GM12878 (cell line): ENCODE results near the gene SCGN.

Experiments
- POLR2A ChIP-seq: IDR thresholded peaks from 2 replicates; pipeline ENCODE4 v1.6.1; 2011; ENCODE audit warnings: low read depth, mild to moderate bottlenecking, low read length
- TF ChIP-seq, protein P1 (sequence below): fragments of 450-650 bp; IDR thresholded peaks from 2 replicates; pipeline ENCODE4 v1.6.1; 2017; ENCODE audit warnings: mild to moderate bottlenecking
- TF ChIP-seq, protein P2 (sequence below): IDR thresholded peaks from 2 replicates; pipeline ENCODE4 v1.6.1; 2011; ENCODE audit warnings: low read depth, mild to moderate bottlenecking, low read length, moderate library complexity, borderline replicate concordance; ENCODE audit errors: extremely low read depth
- TF ChIP-seq, protein P3 (sequence below), 3 experiments: IDR thresholded peaks in 2 of 3; conservative IDR thresholded peaks in 1 of 3; 2 replicates each; pipeline ENCODE4 v1.5.1; 2011; ENCODE audit warnings: low read depth in 3 of 3, low read length in 3 of 3, mild to moderate bottlenecking in 3 of 3, control low read depth in 2 of 3, moderate library complexity in 2 of 3, inconsistent platforms in 1 of 3, mixed read lengths in 1 of 3; ENCODE audit not compliant: control insufficient read depth in 2 of 3, insufficient read depth in 1 of 3; ENCODE audit errors: extremely low read depth in 1 of 3

DNA sequence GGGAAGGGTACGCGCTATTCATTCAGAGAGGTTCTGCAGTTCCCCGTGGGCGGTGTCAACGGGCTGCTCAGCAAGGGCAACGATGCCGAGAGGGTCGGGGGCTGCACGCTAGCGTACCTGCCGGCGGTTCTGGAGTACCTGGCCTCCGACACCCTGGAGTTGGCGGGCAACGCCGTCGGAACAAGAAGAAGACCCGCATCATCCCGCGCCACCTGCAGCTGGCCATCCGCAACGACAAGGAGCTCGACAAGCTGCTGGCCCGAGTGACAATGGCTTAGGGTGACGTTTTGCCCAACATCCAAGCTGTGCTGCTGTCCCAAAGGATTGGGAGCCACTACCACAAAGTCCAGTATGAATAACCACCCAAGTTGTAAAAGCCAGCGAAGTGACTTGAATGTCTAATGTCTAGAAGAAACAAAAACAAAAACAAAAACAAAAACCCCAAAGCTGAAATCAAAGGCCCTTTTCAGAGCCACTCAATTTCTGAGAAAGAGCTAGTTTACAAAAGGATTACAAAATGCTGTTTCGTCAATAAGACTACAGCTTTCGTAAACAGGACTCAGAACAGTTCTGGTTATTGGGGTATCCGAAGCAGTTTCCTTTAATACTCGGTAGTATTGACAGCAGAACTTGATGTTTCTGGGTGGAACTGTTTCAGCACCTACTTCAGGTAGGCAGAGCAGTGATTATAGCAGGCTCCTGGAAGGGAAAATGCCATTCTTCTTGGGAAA lies 80.6 kb downstream of the SCGN start:
- no peak for TF ChIP-seq POLR2A
- TF ChIP-seq, protein P1, sequence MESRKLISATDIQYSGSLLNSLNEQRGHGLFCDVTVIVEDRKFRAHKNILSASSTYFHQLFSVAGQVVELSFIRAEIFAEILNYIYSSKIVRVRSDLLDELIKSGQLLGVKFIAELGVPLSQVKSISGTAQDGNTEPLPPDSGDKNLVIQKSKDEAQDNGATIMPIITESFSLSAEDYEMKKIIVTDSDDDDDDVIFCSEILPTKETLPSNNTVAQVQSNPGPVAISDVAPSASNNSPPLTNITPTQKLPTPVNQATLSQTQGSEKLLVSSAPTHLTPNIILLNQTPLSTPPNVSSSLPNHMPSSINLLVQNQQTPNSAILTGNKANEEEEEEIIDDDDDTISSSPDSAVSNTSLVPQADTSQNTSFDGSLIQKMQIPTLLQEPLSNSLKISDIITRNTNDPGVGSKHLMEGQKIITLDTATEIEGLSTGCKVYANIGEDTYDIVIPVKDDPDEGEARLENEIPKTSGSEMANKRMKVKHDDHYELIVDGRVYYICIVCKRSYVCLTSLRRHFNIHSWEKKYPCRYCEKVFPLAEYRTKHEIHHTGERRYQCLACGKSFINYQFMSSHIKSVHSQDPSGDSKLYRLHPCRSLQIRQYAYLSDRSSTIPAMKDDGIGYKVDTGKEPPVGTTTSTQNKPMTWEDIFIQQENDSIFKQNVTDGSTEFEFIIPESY = no peak
- TF ChIP-seq, protein P2, sequence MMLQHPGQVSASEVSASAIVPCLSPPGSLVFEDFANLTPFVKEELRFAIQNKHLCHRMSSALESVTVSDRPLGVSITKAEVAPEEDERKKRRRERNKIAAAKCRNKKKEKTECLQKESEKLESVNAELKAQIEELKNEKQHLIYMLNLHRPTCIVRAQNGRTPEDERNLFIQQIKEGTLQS = no peak
- TF ChIP-seq, protein P3, sequence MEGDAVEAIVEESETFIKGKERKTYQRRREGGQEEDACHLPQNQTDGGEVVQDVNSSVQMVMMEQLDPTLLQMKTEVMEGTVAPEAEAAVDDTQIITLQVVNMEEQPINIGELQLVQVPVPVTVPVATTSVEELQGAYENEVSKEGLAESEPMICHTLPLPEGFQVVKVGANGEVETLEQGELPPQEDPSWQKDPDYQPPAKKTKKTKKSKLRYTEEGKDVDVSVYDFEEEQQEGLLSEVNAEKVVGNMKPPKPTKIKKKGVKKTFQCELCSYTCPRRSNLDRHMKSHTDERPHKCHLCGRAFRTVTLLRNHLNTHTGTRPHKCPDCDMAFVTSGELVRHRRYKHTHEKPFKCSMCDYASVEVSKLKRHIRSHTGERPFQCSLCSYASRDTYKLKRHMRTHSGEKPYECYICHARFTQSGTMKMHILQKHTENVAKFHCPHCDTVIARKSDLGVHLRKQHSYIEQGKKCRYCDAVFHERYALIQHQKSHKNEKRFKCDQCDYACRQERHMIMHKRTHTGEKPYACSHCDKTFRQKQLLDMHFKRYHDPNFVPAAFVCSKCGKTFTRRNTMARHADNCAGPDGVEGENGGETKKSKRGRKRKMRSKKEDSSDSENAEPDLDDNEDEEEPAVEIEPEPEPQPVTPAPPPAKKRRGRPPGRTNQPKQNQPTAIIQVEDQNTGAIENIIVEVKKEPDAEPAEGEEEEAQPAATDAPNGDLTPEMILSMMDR (IDR thresholded peaks at IDR 0.05 in 2 of 3, conservative IDR thresholded peaks at IDR 0.05 in 1 of 3; ENCODE audit: control insufficient read depth in 2 of 3, extremely low read depth in 1 of 3, insufficient read depth in 1 of 3, low read depth in 3 of 3, low read length in 3 of 3) = no peak
